ENCODE measurements around the gene FOXP1. TPM values are rescaled to one million over a fixed set of nuclear protein-coding genes. Genes with fewer than 3 reads are reported as not detected.

FOXP1 gene
- total RNA-seq, 1 experiment from 2014 or later, result 75.3 TPM

DNA sequence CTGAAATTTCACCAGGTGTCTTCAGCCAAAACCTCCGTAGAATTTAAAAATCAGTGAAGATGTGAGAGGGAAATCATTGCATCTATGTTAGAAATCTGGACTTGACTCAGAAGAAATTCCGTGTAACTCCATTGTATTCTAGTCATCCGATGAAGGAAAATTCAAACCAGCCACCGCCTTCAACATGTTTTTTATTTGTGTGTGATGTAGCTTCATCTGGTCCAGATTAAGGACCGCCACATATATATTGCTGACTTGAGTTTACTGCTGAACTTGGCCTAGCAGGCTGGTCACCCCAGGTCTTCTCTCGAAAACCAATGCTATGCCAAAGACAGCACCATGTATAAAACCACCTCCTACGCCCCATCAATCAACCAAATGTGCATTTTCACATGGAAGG lies 120.9 kb downstream of the FOXP1 start:
- H3K36me3 Mint-ChIP-seq (ENCODE audit: insufficient read depth in 1 of 3, low read depth in 3 of 3), result no peaks in the 10 kb centered on the region; a peak in 1 of 7 replicates
- H3K27me3 Mint-ChIP-seq (ENCODE audit: low read depth), result no peaks in the 10 kb centered on the region
- Histone ChIP-seq H3K27me3 (ENCODE audit: insufficient read depth, low read length) (no peaks in the 10 kb centered on the region), H3K23ac (ENCODE audit: insufficient read length, low read depth, low read length) (no peak overlapping the region), H3T11ph (ENCODE audit: low read length) (no peak overlapping the region), H3K9ac (ENCODE audit: extremely low read depth, insufficient read length, low read length) (no peak overlapping the region), H3K23me2 (ENCODE audit: insufficient read length, low read depth, low read length, poor library complexity, severe bottlenecking) (no peaks in the 10 kb centered on the region), H3K4ac (ENCODE audit: low read depth, low read length) (no peak overlapping the region), H4K20me1 (ENCODE audit: control insufficient read depth, insufficient read depth, insufficient read length) (no peaks in the 10 kb centered on the region), H3K9me3 (ENCODE audit: control insufficient read depth, low read depth, low read length) (no peaks in the 10 kb centered on the region), H3K18ac (ENCODE audit: insufficient read length, low read depth, low read length) (no peak overlapping the region), H2BK120ac (ENCODE audit: low read depth, low read length, poor library complexity, severe bottlenecking) (no peak overlapping the region), H3K4me1 (ENCODE audit: insufficient read depth, low read length) (no peaks in the 10 kb centered on the region; the same call in 1 of the 2 replicates), H2AK5ac (ENCODE audit: insufficient read length, low read length) (no peak overlapping the region), H2BK15ac (ENCODE audit: low read depth, low read length) (no peak overlapping the region), H3K79me2 (ENCODE audit: insufficient read depth, low read length) (no peaks in the 10 kb centered on the region), H4K91ac (ENCODE audit: insufficient read length, low read depth, low read length) (no peak overlapping the region), H4K5ac (ENCODE audit: insufficient read length, low read depth, low read length) (no peak overlapping the region), H2BK20ac (ENCODE audit: low read depth, low read length, poor library complexity, severe bottlenecking) (no peak overlapping the region), H2AFZ (ENCODE audit: low read length) (no peak overlapping the region), H3K27ac (ENCODE audit: insufficient read length, low read depth, low read length) (no peak overlapping the region), H3K14ac (ENCODE audit: insufficient read depth, low read length) (no peak overlapping the region), H3K79me1 (ENCODE audit: insufficient read depth, low read depth, low read length, poor library complexity, severe bottlenecking) (no peaks in the 10 kb centered on the region), H4K8ac (replicated peaks; ENCODE audit: insufficient read length, low read depth, low read length) (no peak overlapping the region), H2BK12ac (ENCODE audit: insufficient read length, low read depth, low read length) (no peak overlapping the region), H2BK5ac (ENCODE audit: insufficient read length, low read length) (no peak overlapping the region), H3K56ac (ENCODE audit: insufficient read length, low read depth, low read length) (no peak overlapping the region), H3K4me2 (ENCODE audit: insufficient read depth, insufficient read length, low read length) (no peak overlapping the region)
- H3K27ac Mint-ChIP-seq, result no peak overlapping the region
- no peaks in the 10 kb centered on the region for H3K9me3 Mint-ChIP-seq
- TF ChIP-seq, protein P1, sequence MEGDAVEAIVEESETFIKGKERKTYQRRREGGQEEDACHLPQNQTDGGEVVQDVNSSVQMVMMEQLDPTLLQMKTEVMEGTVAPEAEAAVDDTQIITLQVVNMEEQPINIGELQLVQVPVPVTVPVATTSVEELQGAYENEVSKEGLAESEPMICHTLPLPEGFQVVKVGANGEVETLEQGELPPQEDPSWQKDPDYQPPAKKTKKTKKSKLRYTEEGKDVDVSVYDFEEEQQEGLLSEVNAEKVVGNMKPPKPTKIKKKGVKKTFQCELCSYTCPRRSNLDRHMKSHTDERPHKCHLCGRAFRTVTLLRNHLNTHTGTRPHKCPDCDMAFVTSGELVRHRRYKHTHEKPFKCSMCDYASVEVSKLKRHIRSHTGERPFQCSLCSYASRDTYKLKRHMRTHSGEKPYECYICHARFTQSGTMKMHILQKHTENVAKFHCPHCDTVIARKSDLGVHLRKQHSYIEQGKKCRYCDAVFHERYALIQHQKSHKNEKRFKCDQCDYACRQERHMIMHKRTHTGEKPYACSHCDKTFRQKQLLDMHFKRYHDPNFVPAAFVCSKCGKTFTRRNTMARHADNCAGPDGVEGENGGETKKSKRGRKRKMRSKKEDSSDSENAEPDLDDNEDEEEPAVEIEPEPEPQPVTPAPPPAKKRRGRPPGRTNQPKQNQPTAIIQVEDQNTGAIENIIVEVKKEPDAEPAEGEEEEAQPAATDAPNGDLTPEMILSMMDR (conservative IDR thresholded peaks at IDR 0.05), result no peak
- DNase-seq, result no peak
- peaks cover 19 to 20% of the 10 kb centered on the region in 2 experiments for H3K4me1 Mint-ChIP-seq
- WGBS (ENCODE audit: extremely low coverage, insufficient read length, low lambda C conversion rate), result no CpG with 5 or more reads among the region's 7 CpGs
- no peak overlapping the region for H3K4me3 Mint-ChIP-seq

Data from H9 (cell line).